Fibroblast of lung (primary cell): Measurements from ENCODE around the gene GPATCH1.

Experiments
- EZH2 ChIP-seq: IDR thresholded peaks from 2 replicates; pipeline ENCODE4 v1.5.1; 2012; ENCODE audit warnings: low read length, control low read depth, mild to moderate bottlenecking; ENCODE audit errors: missing control alignments
- TF ChIP-seq, protein P1 (sequence below), 2 donors: IDR thresholded peaks in 1 of 2; conservative IDR thresholded peaks in 1 of 2; 1 replicate in 1 of 2; 2 replicates in 1 of 2; pipeline ENCODE4 v1.5.1; 2011 to 2012; ENCODE audit warnings: low read length in 2 of 2, control low read depth in 1 of 2, inconsistent platforms in 1 of 2, low read depth in 1 of 2, mild to moderate bottlenecking in 1 of 2

DNA sequence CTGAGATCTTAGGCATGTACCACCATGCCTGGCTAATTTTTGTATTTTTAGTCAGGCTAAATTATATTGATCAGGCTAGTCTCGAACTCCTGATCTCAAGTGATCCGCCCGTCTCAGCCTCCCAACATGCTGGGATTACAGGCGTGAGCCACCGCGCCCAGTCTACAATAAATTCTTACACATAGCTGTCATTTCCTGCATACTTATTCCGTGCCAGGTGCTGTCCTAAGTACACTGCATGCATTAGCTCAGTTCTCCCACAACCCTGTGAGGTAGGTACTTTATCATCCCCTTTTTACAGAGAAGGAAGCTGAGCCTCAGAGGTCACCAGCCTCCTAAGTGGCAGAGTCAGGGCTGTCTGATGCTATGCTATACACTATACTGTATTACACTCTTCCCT lies 9.1 kb upstream of the GPATCH1 start:
- TF ChIP-seq, protein P1, sequence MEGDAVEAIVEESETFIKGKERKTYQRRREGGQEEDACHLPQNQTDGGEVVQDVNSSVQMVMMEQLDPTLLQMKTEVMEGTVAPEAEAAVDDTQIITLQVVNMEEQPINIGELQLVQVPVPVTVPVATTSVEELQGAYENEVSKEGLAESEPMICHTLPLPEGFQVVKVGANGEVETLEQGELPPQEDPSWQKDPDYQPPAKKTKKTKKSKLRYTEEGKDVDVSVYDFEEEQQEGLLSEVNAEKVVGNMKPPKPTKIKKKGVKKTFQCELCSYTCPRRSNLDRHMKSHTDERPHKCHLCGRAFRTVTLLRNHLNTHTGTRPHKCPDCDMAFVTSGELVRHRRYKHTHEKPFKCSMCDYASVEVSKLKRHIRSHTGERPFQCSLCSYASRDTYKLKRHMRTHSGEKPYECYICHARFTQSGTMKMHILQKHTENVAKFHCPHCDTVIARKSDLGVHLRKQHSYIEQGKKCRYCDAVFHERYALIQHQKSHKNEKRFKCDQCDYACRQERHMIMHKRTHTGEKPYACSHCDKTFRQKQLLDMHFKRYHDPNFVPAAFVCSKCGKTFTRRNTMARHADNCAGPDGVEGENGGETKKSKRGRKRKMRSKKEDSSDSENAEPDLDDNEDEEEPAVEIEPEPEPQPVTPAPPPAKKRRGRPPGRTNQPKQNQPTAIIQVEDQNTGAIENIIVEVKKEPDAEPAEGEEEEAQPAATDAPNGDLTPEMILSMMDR (conservative IDR thresholded peaks at IDR 0.05 in 1 of 2, IDR thresholded peaks at IDR 0.05 in 1 of 2; ENCODE audit: low read depth in 1 of 2, low read length in 2 of 2): no peak
- TF ChIP-seq EZH2: no peak
